H1 (cell line): Measurements from ENCODE around the gene EEF1G. TPM values are rescaled to one million over a fixed set of nuclear protein-coding genes. Genes with fewer than 3 reads are reported as not detected.

ENCODE experiments used
- BCL11A ChIP-seq, 2 experiments: IDR thresholded peaks; one replicate each; pipeline ENCODE4 v1.6.1; 2011; ENCODE audit warnings: low read depth in 2 of 2, low read length in 2 of 2, mild to moderate bottlenecking in 2 of 2
- CEBPB ChIP-seq: IDR thresholded peaks from 2 replicates; pipeline ENCODE4 v1.6.1; 2012; ENCODE audit warnings: low read depth, low read length
- CREB1 ChIP-seq: IDR thresholded peaks from 2 replicates; pipeline ENCODE4 v1.6.1; 2012; ENCODE audit warnings: inconsistent platforms
- HDAC2 ChIP-seq, 2 experiments: fragments of 300-600 bp in 1 of 2; sonication (generic) in 1 of 2; IDR thresholded peaks; 2 replicates each; pipeline ENCODE4 v1.6.1; 2011 to 2012; ENCODE audit warnings: low read depth in 2 of 2, low read length in 2 of 2, mild to moderate bottlenecking in 2 of 2, moderate library complexity in 2 of 2, borderline replicate concordance in 1 of 2, inconsistent platforms in 1 of 2
- HDAC6 ChIP-seq: IDR thresholded peaks from one replicate; pipeline ENCODE4 v1.7.1; 2012; ENCODE audit warnings: low read depth, mild to moderate bottlenecking, inconsistent platforms, low read length, moderate library complexity
- SIX5 ChIP-seq: IDR thresholded peaks from 2 replicates; pipeline ENCODE4 v1.6.1; 2011; ENCODE audit warnings: mild to moderate bottlenecking, low read depth, low read length
- TAF7 ChIP-seq: optimal IDR thresholded peaks from 2 replicates; pipeline ENCODE3; 2011; ENCODE audit warnings: low read depth, mild to moderate bottlenecking, inconsistent platforms, low read length, moderate library complexity, borderline replicate concordance
- polyA plus RNA-seq, 7 experiments: library from polyadenylated mRNA; depleted of rRNA in 3 of 7; stranded (reverse) in 5 of 7; unstranded in 2 of 7; fragments of >200 nt in 5 of 7; fragments of 200-250 nt in 2 of 7; gene quantifications; 1 replicate in 5 of 7; 2 replicates in 1 of 7; 4 replicates in 1 of 7; pipeline versions ENCODE4 v1.2.1 to v1.2.3, GENCODE V29; 2011 to 2013; ENCODE audit warnings: missing spikeins in 2 of 7, mixed read lengths in 2 of 7
- total RNA-seq: library from RNA; stranded (reverse); fragmentation: NEBNext Ultra II Directional; extraction: Animal tissue kit (Norgen Biotek cat#: 25700); gene quantifications from 2 replicates; pipeline ENCODE4 v1.2.1, GENCODE V29; 2021
- TF ChIP-seq, protein P1 (sequence below): IDR thresholded peaks from 2 replicates; pipeline ENCODE4 v1.6.1; 2012; ENCODE audit warnings: low read length, inconsistent platforms

EEF1G gene
- total and polyA plus RNA-seq, 2 of the 8 experiments (the other 6 are each of a cell fraction or from before 2014, with no cell fraction given): 1,627 to 1,996 TPM

DNA sequence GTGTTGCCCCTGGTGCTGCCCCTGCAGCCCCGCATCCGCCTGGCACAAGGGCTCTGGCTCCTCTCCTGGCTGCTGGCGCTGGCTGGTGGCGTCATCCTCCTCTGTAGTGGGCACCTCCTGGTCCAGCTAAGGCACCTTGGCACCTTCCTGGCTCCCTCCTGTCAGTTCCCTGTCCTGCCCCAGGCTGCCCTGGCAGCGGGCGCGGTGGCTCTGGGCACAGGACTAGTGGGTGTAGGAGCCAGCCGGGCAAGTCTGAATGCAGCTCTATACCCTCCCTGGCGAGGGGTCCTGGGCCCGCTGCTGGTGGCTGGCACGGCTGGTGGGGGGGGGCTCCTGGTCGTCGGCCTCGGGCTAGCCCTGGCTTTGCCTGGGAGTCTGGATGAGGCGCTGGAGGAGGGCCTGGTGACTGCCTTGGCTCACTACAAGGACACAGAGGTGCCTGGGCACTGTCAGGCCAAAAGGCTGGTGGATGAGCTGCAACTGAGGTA is 39.6 kb upstream of the EEF1G start (continued):
- TF ChIP-seq CREB1: no peak
- no peak for TF ChIP-seq TAF7
- no peak for TF ChIP-seq HDAC2 (IDR thresholded peaks at IDR 0.05; ENCODE audit: borderline replicate concordance in 1 of 2, low read depth in 2 of 2, low read length in 2 of 2)
- no peak for TF ChIP-seq SIX5
- no peak for TF ChIP-seq HDAC6
- TF ChIP-seq CEBPB: no peak
- TF ChIP-seq BCL11A (IDR thresholded peaks at IDR 0.05; ENCODE audit: low read depth in 2 of 2, low read length in 2 of 2): no peak
- TF ChIP-seq, protein P1, sequence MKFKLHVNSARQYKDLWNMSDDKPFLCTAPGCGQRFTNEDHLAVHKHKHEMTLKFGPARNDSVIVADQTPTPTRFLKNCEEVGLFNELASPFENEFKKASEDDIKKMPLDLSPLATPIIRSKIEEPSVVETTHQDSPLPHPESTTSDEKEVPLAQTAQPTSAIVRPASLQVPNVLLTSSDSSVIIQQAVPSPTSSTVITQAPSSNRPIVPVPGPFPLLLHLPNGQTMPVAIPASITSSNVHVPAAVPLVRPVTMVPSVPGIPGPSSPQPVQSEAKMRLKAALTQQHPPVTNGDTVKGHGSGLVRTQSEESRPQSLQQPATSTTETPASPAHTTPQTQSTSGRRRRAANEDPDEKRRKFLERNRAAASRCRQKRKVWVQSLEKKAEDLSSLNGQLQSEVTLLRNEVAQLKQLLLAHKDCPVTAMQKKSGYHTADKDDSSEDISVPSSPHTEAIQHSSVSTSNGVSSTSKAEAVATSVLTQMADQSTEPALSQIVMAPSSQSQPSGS: no peak
